ENCODE results near the gene CD4. TPM values are rescaled to one million over a fixed set of nuclear protein-coding genes. Genes with fewer than 3 reads are reported as not detected.

CD4 gene
- polyA plus RNA-seq, 1 of the 3 experiments (the other 2 are of a cell fraction): 0.02 TPM

- peak; percentile 91 for DNase-seq
- Histone ChIP-seq H3K9me2 (no peaks in the 10 kb centered on the region), H3K27ac (ENCODE audit: low read depth in 2 of 2, low read length in 1 of 2) (peak within 1 kb of the TSS; percentile 87 to 95), H3K4me1 (ENCODE audit: control insufficient read depth in 1 of 2, insufficient read depth in 2 of 2, low read depth in 1 of 2, low read length in 1 of 2) (peaks cover 22 to 46% of the 10 kb centered on the region in 2 experiments), H3K79me2 (ENCODE audit: insufficient read depth) (peaks cover 40% of the 10 kb centered on the region), H3K9me3 (no peaks in the 10 kb centered on the region), H2AFZ (ENCODE audit: low read depth) (0 out of 2 replicates have a peak within 1 kb of the TSS, but pooled peaks have one; percentile 38), H3K36me3 (replicated peaks in 1 of 2; ENCODE audit: control insufficient read depth in 1 of 2, insufficient read depth in 2 of 2, low read length in 1 of 2) (peaks cover 6 to 10% of the 10 kb centered on the region in 2 experiments), H3K9ac (peak within 1 kb of the TSS; percentile 90), H4K20me1 (ENCODE audit: insufficient read depth) (peaks cover 38% of the 10 kb centered on the region), H3K4me3 (ENCODE audit: low read depth in 2 of 2, low read length in 1 of 2) (peak within 1 kb of the TSS; percentile 82 to 93), H3K27me3 (ENCODE audit: insufficient read depth) (no peaks in the 10 kb centered on the region), H3K4me2 (peak within 1 kb of the TSS; percentile 96), H3F3A (replicated peaks; ENCODE audit: insufficient read depth) (peaks cover 15% of the 10 kb centered on the region)
- CTCF ChIA-PET: interaction anchor here (0.8 to 15.2 kb wide), 25 partner anchors 12 to 215 kb away, joined by 3 to 343 read pairs (median 4); partner anchors contain the start of genes CD4, COPS7A, GPR162 and MLF2
- POLR2A ChIA-PET: interaction anchor here (0.6 to 4.8 kb wide), 19 partner anchors 11 to 160 kb away, joined by 3 to 89 read pairs (median 4); partner anchors contain the start of genes CDCA3, COPS7A, GPR162 and MLF2
- WGBS (ENCODE audit: low lambda C conversion rate): 13% methylated on average over 30 of the region's 63 CpGs
- TF ChIP-seq RXRA (IDR thresholded peaks at IDR 0.05; ENCODE audit: borderline replicate concordance, low read depth): no peak
- TF ChIP-seq GATA2 (CRISPR knock-in tag; IDR thresholded peaks at IDR 0.05): no peak
- TF ChIP-seq RFX5 (IDR thresholded peaks at IDR 0.05; ENCODE audit: low read length): peak; percentile 15; the same call in 1 of the 2 replicates
- 0 out of 2 replicates have a peak, but pooled peaks have one; percentile 15 for TF ChIP-seq GABPA (IDR thresholded peaks at IDR 0.05; ENCODE audit: low read depth)
- peak; percentile 91 for TF ChIP-seq TAF1 (IDR thresholded peaks at IDR 0.05; ENCODE audit: borderline replicate concordance, low read depth, low read length)
- TF ChIP-seq RAD21 (IDR thresholded peaks at IDR 0.05; ENCODE audit: low read length): no peak
- TF ChIP-seq, protein P1, sequence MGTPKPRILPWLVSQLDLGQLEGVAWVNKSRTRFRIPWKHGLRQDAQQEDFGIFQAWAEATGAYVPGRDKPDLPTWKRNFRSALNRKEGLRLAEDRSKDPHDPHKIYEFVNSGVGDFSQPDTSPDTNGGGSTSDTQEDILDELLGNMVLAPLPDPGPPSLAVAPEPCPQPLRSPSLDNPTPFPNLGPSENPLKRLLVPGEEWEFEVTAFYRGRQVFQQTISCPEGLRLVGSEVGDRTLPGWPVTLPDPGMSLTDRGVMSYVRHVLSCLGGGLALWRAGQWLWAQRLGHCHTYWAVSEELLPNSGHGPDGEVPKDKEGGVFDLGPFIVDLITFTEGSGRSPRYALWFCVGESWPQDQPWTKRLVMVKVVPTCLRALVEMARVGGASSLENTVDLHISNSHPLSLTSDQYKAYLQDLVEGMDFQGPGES (IDR thresholded peaks at IDR 0.05; ENCODE audit: low read depth, low read length): no peak
- no peak for TF ChIP-seq FOXJ3 (CRISPR knock-in tag; IDR thresholded peaks at IDR 0.05)
- TF ChIP-seq FOSL2 (IDR thresholded peaks at IDR 0.05; ENCODE audit: borderline replicate concordance, low read depth): no peak
- TF ChIP-seq YY1 (IDR thresholded peaks at IDR 0.05; ENCODE audit: low read depth): 0 out of 2 replicates have a peak, but pooled peaks have one; percentile 39
- peak; percentile 65; the same call in 1 of the 2 replicates for TF ChIP-seq SIN3A (IDR thresholded peaks at IDR 0.05; ENCODE audit: borderline replicate concordance, low read depth, low read length)
- TF ChIP-seq MEF2A (IDR thresholded peaks at IDR 0.05; ENCODE audit: borderline replicate concordance, low read depth): no peak
- peak; percentile 26; the same call in 1 of the 2 replicates for TF ChIP-seq NFIC (IDR thresholded peaks at IDR 0.05; ENCODE audit: borderline replicate concordance)
- TF ChIP-seq TCF12 (IDR thresholded peaks at IDR 0.05): no peak
- TF ChIP-seq, protein P2, sequence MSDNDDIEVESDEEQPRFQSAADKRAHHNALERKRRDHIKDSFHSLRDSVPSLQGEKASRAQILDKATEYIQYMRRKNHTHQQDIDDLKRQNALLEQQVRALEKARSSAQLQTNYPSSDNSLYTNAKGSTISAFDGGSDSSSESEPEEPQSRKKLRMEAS (IDR thresholded peaks at IDR 0.05; ENCODE audit: low read depth): peak; percentile 38; the same call in 1 of the 2 replicates
- peak; percentile 4; the same call in 1 of the 2 replicates for TF ChIP-seq MXI1 (IDR thresholded peaks at IDR 0.05; ENCODE audit: low read depth, low read length)
- TF ChIP-seq, protein P3, sequence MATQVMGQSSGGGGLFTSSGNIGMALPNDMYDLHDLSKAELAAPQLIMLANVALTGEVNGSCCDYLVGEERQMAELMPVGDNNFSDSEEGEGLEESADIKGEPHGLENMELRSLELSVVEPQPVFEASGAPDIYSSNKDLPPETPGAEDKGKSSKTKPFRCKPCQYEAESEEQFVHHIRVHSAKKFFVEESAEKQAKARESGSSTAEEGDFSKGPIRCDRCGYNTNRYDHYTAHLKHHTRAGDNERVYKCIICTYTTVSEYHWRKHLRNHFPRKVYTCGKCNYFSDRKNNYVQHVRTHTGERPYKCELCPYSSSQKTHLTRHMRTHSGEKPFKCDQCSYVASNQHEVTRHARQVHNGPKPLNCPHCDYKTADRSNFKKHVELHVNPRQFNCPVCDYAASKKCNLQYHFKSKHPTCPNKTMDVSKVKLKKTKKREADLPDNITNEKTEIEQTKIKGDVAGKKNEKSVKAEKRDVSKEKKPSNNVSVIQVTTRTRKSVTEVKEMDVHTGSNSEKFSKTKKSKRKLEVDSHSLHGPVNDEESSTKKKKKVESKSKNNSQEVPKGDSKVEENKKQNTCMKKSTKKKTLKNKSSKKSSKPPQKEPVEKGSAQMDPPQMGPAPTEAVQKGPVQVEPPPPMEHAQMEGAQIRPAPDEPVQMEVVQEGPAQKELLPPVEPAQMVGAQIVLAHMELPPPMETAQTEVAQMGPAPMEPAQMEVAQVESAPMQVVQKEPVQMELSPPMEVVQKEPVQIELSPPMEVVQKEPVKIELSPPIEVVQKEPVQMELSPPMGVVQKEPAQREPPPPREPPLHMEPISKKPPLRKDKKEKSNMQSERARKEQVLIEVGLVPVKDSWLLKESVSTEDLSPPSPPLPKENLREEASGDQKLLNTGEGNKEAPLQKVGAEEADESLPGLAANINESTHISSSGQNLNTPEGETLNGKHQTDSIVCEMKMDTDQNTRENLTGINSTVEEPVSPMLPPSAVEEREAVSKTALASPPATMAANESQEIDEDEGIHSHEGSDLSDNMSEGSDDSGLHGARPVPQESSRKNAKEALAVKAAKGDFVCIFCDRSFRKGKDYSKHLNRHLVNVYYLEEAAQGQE (IDR thresholded peaks at IDR 0.05; ENCODE audit: low read depth, low read length): 0 out of 2 replicates have a peak, but pooled peaks have one; percentile 41
- peak; percentile 98 for TF ChIP-seq POLR2AphosphoS5 (IDR thresholded peaks at IDR 0.05; ENCODE audit: low read depth, low read length)
- 0 out of 2 replicates have a peak, but pooled peaks have one; percentile 6 for TF ChIP-seq TEAD4 (IDR thresholded peaks at IDR 0.05; ENCODE audit: borderline replicate concordance, insufficient read depth)
- TF ChIP-seq, protein P4, sequence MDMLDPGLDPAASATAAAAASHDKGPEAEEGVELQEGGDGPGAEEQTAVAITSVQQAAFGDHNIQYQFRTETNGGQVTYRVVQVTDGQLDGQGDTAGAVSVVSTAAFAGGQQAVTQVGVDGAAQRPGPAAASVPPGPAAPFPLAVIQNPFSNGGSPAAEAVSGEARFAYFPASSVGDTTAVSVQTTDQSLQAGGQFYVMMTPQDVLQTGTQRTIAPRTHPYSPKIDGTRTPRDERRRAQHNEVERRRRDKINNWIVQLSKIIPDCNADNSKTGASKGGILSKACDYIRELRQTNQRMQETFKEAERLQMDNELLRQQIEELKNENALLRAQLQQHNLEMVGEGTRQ (IDR thresholded peaks at IDR 0.05; ENCODE audit: borderline replicate concordance, low read depth, low read length): no peak
- peak; percentile 40 for TF ChIP-seq PBX3 (IDR thresholded peaks at IDR 0.05)
- no peak for TF ChIP-seq RCOR1 (IDR thresholded peaks at IDR 0.05; ENCODE audit: low read length)
- TF ChIP-seq EP300 (IDR thresholded peaks at IDR 0.05; ENCODE audit: borderline replicate concordance in 1 of 2, low read depth in 1 of 2, low read length in 1 of 2): peak in 1 of 2 experiments; percentile 47; a peak in 1 of 4 replicates
- TF ChIP-seq FOXM1 (IDR thresholded peaks at IDR 0.05; ENCODE audit: low read depth): no peak
- TF ChIP-seq NRF1 (IDR thresholded peaks at IDR 0.05; ENCODE audit: low read depth, low read length): no peak
Measured at GRCh38 chr12:6765634-6766581, 23.4 kb upstream of the CD4 start, which contains the start of gene PTMS. TSS of gene PTMS (plus strand) at chr12:6766363. CDS start at chr12:6766706, 343 bp downstream.
